WERI-Rb-1 (cell line): Measurements from ENCODE around the gene C1orf105.

ENCODE experiments used
- DNase-seq: peaks from one replicate; pipeline ENCODE4 v3.0.0-alpha.2; 2020
- H3K27ac ChIP-seq: fragments of 250-450 bp; sonication (Bioruptor Pico); 2 replicates; pipeline ENCODE4 v1.5.1; 2020; ENCODE audit warnings: mild to moderate bottlenecking, moderate library complexity
- H3K27me3 ChIP-seq: fragments of 250-450 bp; sonication (Bioruptor Pico); 2 replicates; pipeline ENCODE4 v1.5.1; 2021; ENCODE audit warnings: mild to moderate bottlenecking, low read depth, moderate library complexity; ENCODE audit not compliant: insufficient read depth, severe bottlenecking
- H3K36me3 ChIP-seq: fragments of 250-450 bp; sonication (Bioruptor Pico); 2 replicates; pipeline ENCODE4 v1.5.1; 2020; ENCODE audit warnings: mild to moderate bottlenecking, moderate library complexity
- H3K4me3 ChIP-seq: 2 replicates; pipeline ENCODE4 v1.5.1; 2011; ENCODE audit warnings: low read depth, mild to moderate bottlenecking, control low read depth, low read length
- H3K9me3 ChIP-seq: fragments of 250-450 bp; sonication (Bioruptor Pico); 2 replicates; pipeline ENCODE4 v1.5.1; 2021; ENCODE audit warnings: mild to moderate bottlenecking, moderate library complexity; ENCODE audit not compliant: severe bottlenecking
- CTCF ChIP-seq: IDR thresholded peaks from 2 replicates; pipeline ENCODE4 v1.5.1; 2011; ENCODE audit warnings: low read depth, mild to moderate bottlenecking, control low read depth, inconsistent platforms, low read length

Gene C1orf105

GRCh38 chr1:172410027-172410426 lies 10.5 kb upstream of the C1orf105 start:
- Histone ChIP-seq H3K36me3 (no peaks in the 10 kb centered on the region), H3K9me3 (no peaks in the 10 kb centered on the region), H3K27me3 (no peaks in the 10 kb centered on the region), H3K4me3 (no peak overlapping the region), H3K27ac (no peak overlapping the region)
- TF ChIP-seq CTCF, result no peak
- no peak for DNase-seq

GRCh38 chr1:172411791-172412338 lies 8.6 kb upstream of the C1orf105 start:
- H3K27ac ChIP-seq, result no peak overlapping the region
- no peak overlapping the region for H3K4me3 ChIP-seq
- H3K36me3 ChIP-seq, result no peaks in the 10 kb centered on the region
- no peak for TF ChIP-seq CTCF
- no peaks in the 10 kb centered on the region for H3K9me3 ChIP-seq
- H3K27me3 ChIP-seq, result no peaks in the 10 kb centered on the region
- DNase-seq, result no peak

GRCh38 chr1:172414331-172414730 lies 6.2 kb upstream of the C1orf105 start:
- Histone ChIP-seq H3K36me3 (no peaks in the 10 kb centered on the region), H3K4me3 (no peak overlapping the region), H3K9me3 (no peaks in the 10 kb centered on the region), H3K27ac (no peak overlapping the region), H3K27me3 (no peaks in the 10 kb centered on the region)
- TF ChIP-seq CTCF, result no peak
- DNase-seq, result no peak

GRCh38 chr1:172416496-172417035 lies 3.9 kb upstream of the C1orf105 start:
- TF ChIP-seq CTCF, result no peak
- H3K4me3 ChIP-seq, result no peak overlapping the region
- H3K9me3 ChIP-seq, result no peaks in the 10 kb centered on the region
- H3K27ac ChIP-seq, result no peak overlapping the region
- DNase-seq, result no peak
- no peaks in the 10 kb centered on the region for H3K36me3 ChIP-seq
- no peaks in the 10 kb centered on the region for H3K27me3 ChIP-seq

- TF ChIP-seq CTCF, result no peak
- no peak for DNase-seq
- Histone ChIP-seq H3K27me3 (no peaks in the 10 kb centered on the region), H3K9me3 (no peaks in the 10 kb centered on the region), H3K27ac (no peak overlapping the region), H3K36me3 (no peaks in the 10 kb centered on the region), H3K4me3 (no peak overlapping the region)
These were observed 2.9 kb upstream of the C1orf105 start for GRCh38 chr1:172417557-172417956.
